ENCODE measurements around the gene POLR3C. TPM values are rescaled to one million over a fixed set of nuclear protein-coding genes. Genes with fewer than 3 reads are reported as not detected.

Gene POLR3C
- total RNA-seq, 2 donors from 2014 or later, result 18.4 to 20.3 TPM

GRCh38 chr1:145892486-145893087 is 68.6 kb downstream of the POLR3C start:
- intact Hi-C loops (cut with DNase I, micrococcal nuclease), result loop anchor here in 1 of 2 donors (5.0 kb wide), 1 partner anchor 125 kb away; no protein-coding TSS in a partner anchor
- no peak for DNase-seq
- no peak for ATAC-seq

- DNase-seq (no peak), ATAC-seq (no peak)
- intact Hi-C loops (cut with DNase I, micrococcal nuclease), result loop anchor here in 1 of 2 donors (5.0 kb wide), 1 partner anchor 124 kb away; no protein-coding TSS in a partner anchor
These were observed 69.5 kb downstream of the POLR3C start for GRCh38 chr1:145893306-145894055.

Small RNA genes within 50 kb of the gene (microRNA-seq; reads per million reads assigned to microRNA genes)
- 0 reads per million in 2 donors for gene MIR6736

Other genes with a start within 250 kb of the POLR3C start
- 10 to 100 TPM; 16.7 to 19.8 TPM for gene GPR89A, start 216.2 kb upstream of the POLR3C start, total RNA-seq
- 10 to 100 TPM; 17.6 to 22.6 TPM for gene PDZK1, start 116.8 kb upstream of the POLR3C start, total RNA-seq
- under 1 TPM; 0.73 to 0.92 TPM for gene CD160, start 104.7 kb upstream of the POLR3C start, total RNA-seq
- 1 to 10 TPM; 7.4 to 7.7 TPM for gene RNF115, start 105 bp upstream of the POLR3C start, total RNA-seq
- 1 to 10 TPM; 1.3 TPM for gene NUDT17, start 21.4 kb downstream of the POLR3C start, total RNA-seq
- gene PIAS3, start 34.9 kb downstream of the POLR3C start, total RNA-seq, result 10 to 100 TPM; 11.0 to 11.4 TPM
- gene ANKRD35, start 61.7 kb downstream of the POLR3C start, total RNA-seq, result under 1 TPM; 0.12 to 0.53 TPM
- gene ITGA10, start 85.8 kb downstream of the POLR3C start, total RNA-seq, result 1 to 10 TPM in 1 of 2 donors, under 1 TPM in 1; 0.84 to 1.7 TPM
- gene PEX11B, start 94.5 kb downstream of the POLR3C start, total RNA-seq, result 10 to 100 TPM; 33.8 to 37.1 TPM
- 10 to 100 TPM; 86.9 to 94.1 TPM for gene RBM8A, start 103.3 kb downstream of the POLR3C start, total RNA-seq
- gene LIX1L, start 133.8 kb downstream of the POLR3C start, total RNA-seq, result 1 to 10 TPM; 4.2 to 9.0 TPM
- gene ANKRD34A, start 140.4 kb downstream of the POLR3C start, total RNA-seq, result under 1 TPM; 0.27 to 0.42 TPM
- 10 to 100 TPM; 13.6 to 17.0 TPM for gene POLR3GL, start 140.5 kb downstream of the POLR3C start, total RNA-seq
- gene TXNIP, start 172.4 kb downstream of the POLR3C start, total RNA-seq, result 100 to 1,000 TPM; 550 to 720 TPM
- not detected for gene HJV, start 197.5 kb downstream of the POLR3C start, total RNA-seq